ENCODE results near the gene NSFL1C. TPM values are rescaled to one million over a fixed set of nuclear protein-coding genes. Genes with fewer than 3 reads are reported as not detected.
A peak's percentile ranks its signal among the peaks of the same experiment; 100 is the strongest.

The NSFL1C gene
- total RNA-seq, 2 donors from 2014 or later = 73.6 to 99.9 TPM

- H3K36me3 Mint-ChIP-seq = peaks cover 25% of the 10 kb centered on the region
- no peaks in the 10 kb centered on the region for H3K9me3 Mint-ChIP-seq
- H3K4me1 Mint-ChIP-seq (ENCODE audit: low read depth in 2 of 2) = peaks cover 33 to 40% of the 10 kb centered on the region in 2 donors
- H3K27me3 Mint-ChIP-seq = no peaks in the 10 kb centered on the region
- ATAC-seq (no peak), DNase-seq (ENCODE audit: low spot score) (no peak)
- H3K27ac Mint-ChIP-seq = no peak overlapping the region
- no peak overlapping the region for H3K4me3 Mint-ChIP-seq
These were observed 4.6 kb downstream of the NSFL1C start for GRCh38 chr20:1462001-1462400.

- DNase-seq (ENCODE audit: low spot score) (no peak), ATAC-seq (no peak)
- no peak overlapping the region for H3K4me3 Mint-ChIP-seq
- peaks cover 27 to 32% of the 10 kb centered on the region in 2 donors for H3K4me1 Mint-ChIP-seq (ENCODE audit: low read depth in 2 of 2)
- H3K27ac Mint-ChIP-seq = no peak overlapping the region
- no peaks in the 10 kb centered on the region for H3K27me3 Mint-ChIP-seq
- H3K36me3 Mint-ChIP-seq = peaks cover 30% of the 10 kb centered on the region
- H3K9me3 Mint-ChIP-seq = no peaks in the 10 kb centered on the region
These were observed 6.4 kb downstream of the NSFL1C start for GRCh38 chr20:1460275-1460674.

GRCh38 chr20:1457992-1458391, 8.7 kb downstream of the NSFL1C start:
- Mint-ChIP-seq H3K36me3 (peaks cover 49% of the 10 kb centered on the region), H3K4me3 (no peak overlapping the region), H3K27ac (no peak overlapping the region), H3K4me1 (ENCODE audit: low read depth in 2 of 2) (peaks cover 5 to 9% of the 10 kb centered on the region in 2 donors), H3K9me3 (no peaks in the 10 kb centered on the region), H3K27me3 (no peaks in the 10 kb centered on the region)
- ATAC-seq = no peak
- DNase-seq (ENCODE audit: low spot score) = no peak

GRCh38 chr20:1456300-1456699, 10.3 kb downstream of the NSFL1C start:
- H3K4me1 Mint-ChIP-seq (ENCODE audit: low read depth in 2 of 2) = peaks cover 2 to 5% of the 10 kb centered on the region in 2 donors
- no peak overlapping the region for H3K27ac Mint-ChIP-seq
- DNase-seq (ENCODE audit: low spot score) (no peak), ATAC-seq (no peak)
- H3K9me3 Mint-ChIP-seq = no peaks in the 10 kb centered on the region
- H3K36me3 Mint-ChIP-seq = peaks cover 58% of the 10 kb centered on the region
- H3K4me3 Mint-ChIP-seq = no peak overlapping the region
- H3K27me3 Mint-ChIP-seq = no peaks in the 10 kb centered on the region

GRCh38 chr20:1450926-1451491, 15.6 kb downstream of the NSFL1C start:
- Mint-ChIP-seq H3K27ac (no peak overlapping the region), H3K4me1 (ENCODE audit: low read depth in 2 of 2) (peaks cover 0 to 2% of the 10 kb centered on the region in 2 donors), H3K36me3 (peaks cover 49% of the 10 kb centered on the region)

GRCh38 chr20:1449370-1449769, 17.3 kb downstream of the NSFL1C start:
- Mint-ChIP-seq H3K36me3 (peaks cover 45% of the 10 kb centered on the region), H3K9me3 (no peaks in the 10 kb centered on the region), H3K4me1 (ENCODE audit: low read depth in 2 of 2) (no peaks in the 10 kb centered on the region), H3K27ac (no peak overlapping the region), H3K27me3 (no peaks in the 10 kb centered on the region), H3K4me3 (no peak overlapping the region)
- no peak for ATAC-seq
- no peak for DNase-seq (ENCODE audit: low spot score)

More at GRCh38 chr20:1450926-1451491, 15.6 kb downstream of the NSFL1C start:
- no peaks in the 10 kb centered on the region for H3K27me3 Mint-ChIP-seq
- DNase-seq (ENCODE audit: low spot score) (no peak), ATAC-seq (no peak)
- H3K4me3 Mint-ChIP-seq = no peak overlapping the region
- H3K9me3 Mint-ChIP-seq = no peaks in the 10 kb centered on the region

- ATAC-seq = no peak
These were observed 18.5 kb downstream of the NSFL1C start for GRCh38 chr20:1448081-1448620.

GRCh38 chr20:1446536-1446935, 20.1 kb downstream of the NSFL1C start:
- Mint-ChIP-seq H3K4me1 (ENCODE audit: low read depth in 2 of 2) (no peaks in the 10 kb centered on the region), H3K27me3 (no peaks in the 10 kb centered on the region), H3K4me3 (no peak overlapping the region), H3K27ac (no peak overlapping the region), H3K36me3 (peaks cover 42% of the 10 kb centered on the region), H3K9me3 (no peaks in the 10 kb centered on the region)
- DNase-seq (ENCODE audit: low spot score) (no peak), ATAC-seq (no peak)

More at GRCh38 chr20:1448081-1448620, 18.5 kb downstream of the NSFL1C start:
- H3K36me3 Mint-ChIP-seq = peaks cover 46% of the 10 kb centered on the region
- H3K27ac Mint-ChIP-seq = no peak overlapping the region
- DNase-seq (ENCODE audit: low spot score) = no peak
- no peaks in the 10 kb centered on the region for H3K4me1 Mint-ChIP-seq (ENCODE audit: low read depth in 2 of 2)
- no peaks in the 10 kb centered on the region for H3K9me3 Mint-ChIP-seq
- H3K4me3 Mint-ChIP-seq = no peak overlapping the region
- H3K27me3 Mint-ChIP-seq = no peaks in the 10 kb centered on the region

GRCh38 chr20:1443085-1443484, 23.6 kb downstream of the NSFL1C start:
- peaks cover 0 to 3% of the 10 kb centered on the region in 2 donors for H3K27me3 Mint-ChIP-seq
- no peak for ATAC-seq
- H3K4me1 Mint-ChIP-seq (ENCODE audit: low read depth in 2 of 2) = peaks cover 3 to 6% of the 10 kb centered on the region in 2 donors
- H3K27ac Mint-ChIP-seq = no peak overlapping the region
- DNase-seq (ENCODE audit: low spot score) = no peak
- H3K9me3 Mint-ChIP-seq = no peaks in the 10 kb centered on the region
- H3K4me3 Mint-ChIP-seq = no peak overlapping the region
- H3K36me3 Mint-ChIP-seq = peaks cover 33% of the 10 kb centered on the region

GRCh38 chr20:1442304-1442703, 24.3 kb downstream of the NSFL1C start:
- Mint-ChIP-seq H3K4me1 (ENCODE audit: low read depth in 2 of 2) (peaks cover 6 to 10% of the 10 kb centered on the region in 2 donors), H3K36me3 (peaks cover 33% of the 10 kb centered on the region), H3K27ac (no peak overlapping the region), H3K9me3 (no peaks in the 10 kb centered on the region), H3K4me3 (no peak overlapping the region), H3K27me3 (peaks cover 0 to 4% of the 10 kb centered on the region in 2 donors)
- ATAC-seq (no peak), DNase-seq (ENCODE audit: low spot score) (no peak)

GRCh38 chr20:1441133-1441532, 25.5 kb downstream of the NSFL1C start:
- no peak for ATAC-seq
- Mint-ChIP-seq H3K27me3 (peaks cover 0 to 6% of the 10 kb centered on the region in 2 donors), H3K9me3 (no peaks in the 10 kb centered on the region), H3K27ac (no peak overlapping the region), H3K4me3 (no peak overlapping the region), H3K36me3 (peaks cover 25% of the 10 kb centered on the region), H3K4me1 (ENCODE audit: low read depth in 2 of 2) (peaks cover 9 to 13% of the 10 kb centered on the region in 2 donors)
- DNase-seq (ENCODE audit: low spot score) = no peak

GRCh38 chr20:1440024-1440423, 26.6 kb downstream of the NSFL1C start:
- H3K27me3 Mint-ChIP-seq = peaks cover 0 to 9% of the 10 kb centered on the region in 2 donors
- DNase-seq (ENCODE audit: low spot score) = no peak
- H3K4me1 Mint-ChIP-seq (ENCODE audit: low read depth in 2 of 2) = peaks cover 12 to 16% of the 10 kb centered on the region in 2 donors
- no peak overlapping the region for H3K27ac Mint-ChIP-seq
- no peak for ATAC-seq
- H3K9me3 Mint-ChIP-seq = no peaks in the 10 kb centered on the region
- peaks cover 19% of the 10 kb centered on the region for H3K36me3 Mint-ChIP-seq
- H3K4me3 Mint-ChIP-seq = no peak overlapping the region

- H3K4me1 Mint-ChIP-seq (ENCODE audit: low read depth in 2 of 2) = peaks cover 21 to 25% of the 10 kb centered on the region in 2 donors
- H3K9me3 Mint-ChIP-seq = no peaks in the 10 kb centered on the region
- ATAC-seq (no peak), DNase-seq (ENCODE audit: low spot score) (no peak)
- H3K27ac Mint-ChIP-seq = no peak overlapping the region
- peaks cover 10% of the 10 kb centered on the region for H3K36me3 Mint-ChIP-seq
- H3K27me3 Mint-ChIP-seq = peaks cover 3 to 14% of the 10 kb centered on the region in 2 donors
- H3K4me3 Mint-ChIP-seq = no peak overlapping the region
These were observed 28.3 kb downstream of the NSFL1C start for GRCh38 chr20:1438361-1438760.

GRCh38 chr20:1437235-1437904, 29.3 kb downstream of the NSFL1C start:
- peaks cover 11% of the 10 kb centered on the region for H3K36me3 Mint-ChIP-seq
- H3K27me3 Mint-ChIP-seq = peaks cover 13 to 20% of the 10 kb centered on the region in 2 donors
- peaks cover 23 to 25% of the 10 kb centered on the region in 2 donors for H3K4me1 Mint-ChIP-seq (ENCODE audit: low read depth in 2 of 2)
- no peak overlapping the region for H3K27ac Mint-ChIP-seq
- no peaks in the 10 kb centered on the region for H3K9me3 Mint-ChIP-seq
- H3K4me3 Mint-ChIP-seq = no peak overlapping the region
- peak; percentile 65 to 74 for ATAC-seq
- DNase-seq (ENCODE audit: low spot score) = peak; percentile 85
